Left cardiac atrium (tissue), 4 donors: ENCODE data around the gene H1-8. TPM values are rescaled to one million over a fixed set of nuclear protein-coding genes. Genes with fewer than 3 reads are reported as not detected.

Experiments
- ATAC-seq, 2 donors: fragments of 200-7000 bp; cut with Tn5 transposase; one replicate each; pipeline ENCODE4 v1.9.1; 2020; ENCODE audit warnings: mild to moderate bottlenecking in 2 of 2, moderate library complexity in 2 of 2
- DNase-seq: peaks from one replicate; pipeline ENCODE4 v3.0.0-alpha.2; 2020
- intact Hi-C, 2 donors: fragments of 100-400 bp; cut with DNase I; formaldehyde crosslinking; loops; one replicate each; pipeline versions ENCODE4 v1.14.1 to v1.15.1; 2022 to 2023
- total RNA-seq, 2 donors: library from RNA; stranded (reverse); fragmentation: NEBNext Ultra II Directional; extraction: Animal tissue kit (Norgen Biotek cat#: 25700); gene quantifications; one replicate each; pipeline ENCODE4 v1.2.1, GENCODE V29; 2021
- donor health status: DM: no; HTN: yes; CAD: no.
- donor health status: DM: no; HTN: yes; CAD: no; lungs with severe emphysema.
- donor health status: DM: yes; HTN: yes; CAD: no.
- donor health status: Dilated cardiomyopathy.

The H1-8 gene
- total RNA-seq, 2 donors from 2014 or later: not detected

GRCh38 chr3:129562803-129563202 lies 19.8 kb downstream of the H1-8 start:
- intact Hi-C loops: loop anchor here in 1 of 2 donors (5.0 kb wide), 1 partner anchor 39 kb away; no protein-coding TSS in a partner anchor
- DNase-seq (no peak), ATAC-seq (no peak)

DNA sequence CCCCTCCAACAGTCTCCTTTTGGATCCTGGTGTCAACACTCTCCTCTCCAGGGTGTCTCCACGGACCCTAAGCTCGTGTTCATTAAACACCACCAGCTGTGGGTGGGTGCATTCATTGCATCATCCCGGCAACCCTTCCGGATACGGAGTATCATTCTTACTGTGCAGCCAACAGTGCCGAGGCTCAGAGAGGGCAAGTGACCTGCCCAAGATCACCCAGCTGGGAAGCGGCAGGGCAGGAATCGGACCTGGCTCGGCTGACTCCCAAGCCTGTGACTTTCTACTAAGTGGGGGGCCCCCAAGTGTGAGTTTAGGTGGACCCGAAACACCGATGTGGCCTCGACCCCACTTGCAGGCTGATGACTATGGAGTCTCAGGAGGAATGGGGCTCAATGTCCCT lies 20.4 kb downstream of the H1-8 start:
- no peak for ATAC-seq
- intact Hi-C loops: loop anchor here in 1 of 2 donors (5.0 kb wide), 1 partner anchor 39 kb away; no protein-coding TSS in a partner anchor
- DNase-seq: no peak

- ATAC-seq (peak in 1 of 2 donors; percentile 3), DNase-seq (no peak)
- intact Hi-C loops: loop anchor here in 1 of 2 donors (5.0 kb wide), 1 partner anchor 38 kb away; no protein-coding TSS in a partner anchor
These were observed 21.0 kb downstream of the H1-8 start for GRCh38 chr3:129563850-129564535.

- ATAC-seq: no peak
- no peak for DNase-seq
- intact Hi-C loops: loop anchor here in 1 of 2 donors (5.0 kb wide), 1 partner anchor 37 kb away; no protein-coding TSS in a partner anchor
These were observed 22.1 kb downstream of the H1-8 start for GRCh38 chr3:129564981-129565644.

- ATAC-seq (no peak), DNase-seq (no peak)
- intact Hi-C loops: no loop called here
These were observed 22.9 kb downstream of the H1-8 start for GRCh38 chr3:129565902-129566301.

DNA sequence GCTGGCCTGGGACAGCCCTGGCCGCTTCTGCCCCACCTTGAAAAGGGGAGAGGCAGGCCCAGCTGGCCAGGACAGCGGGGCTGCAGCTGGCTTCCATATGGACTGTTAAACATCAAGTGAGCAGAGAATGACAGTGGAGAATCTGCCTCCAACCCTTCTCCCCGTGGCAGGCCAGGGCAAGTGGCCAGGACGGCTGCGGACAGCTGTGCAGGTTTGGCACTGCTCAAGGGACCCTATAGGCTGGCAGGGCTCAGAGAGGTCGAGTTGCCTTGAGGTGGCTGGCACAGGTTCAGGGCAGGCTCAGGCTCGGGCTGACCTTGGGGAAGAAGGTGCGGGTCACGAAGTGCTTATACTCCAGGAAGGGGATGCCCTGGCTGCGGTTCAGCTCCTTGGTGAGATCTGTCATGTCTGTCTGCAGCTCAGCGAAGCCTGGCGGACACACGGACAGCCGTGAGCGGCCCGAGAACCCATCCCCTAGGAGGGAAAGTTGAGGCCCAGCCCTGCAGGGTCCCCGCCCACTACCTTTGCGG lies 24.3 kb downstream of the H1-8 start:
- peak in 1 of 2 donors; percentile 6 for ATAC-seq
- no peak for DNase-seq
- intact Hi-C loops: no loop called here

DNA sequence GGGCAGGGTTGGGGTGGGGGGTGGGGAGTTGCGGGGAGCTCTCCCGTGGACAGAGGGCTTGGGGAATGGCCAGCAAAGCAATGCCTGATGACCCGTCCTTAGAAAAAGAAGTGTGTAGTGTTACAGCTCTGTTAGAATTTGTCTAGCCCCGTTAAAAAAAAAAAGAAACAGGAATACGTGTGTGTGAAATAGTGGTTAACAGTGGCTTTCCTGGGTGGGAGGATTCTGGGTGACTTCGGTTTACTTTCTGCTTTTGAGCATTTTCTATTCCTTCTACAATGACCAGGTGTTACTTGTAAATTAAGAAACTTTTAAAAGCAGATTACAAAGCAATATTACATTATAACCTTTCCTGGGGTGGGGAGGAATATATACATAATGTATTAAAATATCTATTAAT lies 25.0 kb downstream of the H1-8 start:
- ATAC-seq (no peak), DNase-seq (no peak)
- intact Hi-C loops: no loop called here

- DNase-seq: no peak
- ATAC-seq: no peak
- intact Hi-C loops: no loop called here
These were observed 26.9 kb downstream of the H1-8 start for GRCh38 chr3:129569856-129570255.

DNA sequence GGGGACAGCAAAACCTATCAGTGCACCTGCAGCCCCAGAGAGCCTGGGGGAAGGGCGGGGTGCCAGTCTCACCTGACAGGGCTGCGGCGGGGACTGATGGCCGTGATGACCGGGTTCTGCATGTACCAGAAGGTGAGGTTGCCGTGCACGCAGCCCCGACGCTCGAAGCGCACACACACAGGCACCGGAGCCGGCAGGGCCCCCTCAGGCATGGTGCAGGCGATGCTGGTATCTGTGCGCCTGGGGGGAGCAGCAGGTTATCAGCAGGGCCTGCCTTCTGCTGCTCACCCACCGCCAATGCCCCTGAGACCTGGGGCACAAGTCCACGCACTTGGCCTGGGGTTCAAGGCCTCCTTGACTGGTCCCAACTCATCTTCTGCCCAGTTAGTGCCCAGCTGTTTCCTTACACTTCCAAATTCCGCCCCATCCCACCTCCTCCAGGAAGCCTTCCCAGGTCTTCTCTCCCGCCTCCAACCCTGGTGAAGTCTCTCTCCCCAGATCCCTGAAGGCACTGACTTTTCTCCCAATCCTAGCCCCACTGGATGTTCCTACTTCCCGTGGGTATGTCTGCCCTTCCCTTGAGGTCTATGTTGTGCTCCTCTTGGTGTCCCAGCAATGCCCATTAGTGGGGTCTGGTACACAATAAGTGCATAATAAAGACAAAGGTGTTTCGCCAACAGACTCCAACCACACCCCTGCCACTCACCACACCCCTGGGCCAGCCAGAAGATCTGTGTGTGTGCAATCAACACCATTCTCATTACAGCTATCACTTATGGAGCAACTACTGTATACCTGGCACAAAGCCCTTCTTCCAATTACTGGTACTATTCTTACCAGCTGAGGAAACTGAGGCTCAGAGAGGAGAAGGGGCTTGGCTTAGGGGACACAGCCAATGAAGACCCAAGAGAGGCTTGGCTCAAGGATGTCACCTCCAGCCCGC lies 28.9 kb downstream of the H1-8 start:
- intact Hi-C loops: no loop called here
- no peak for ATAC-seq
- no peak for DNase-seq

- no peak for ATAC-seq
- intact Hi-C loops: no loop called here
- DNase-seq: no peak
These were observed 29.6 kb downstream of the H1-8 start for GRCh38 chr3:129572603-129573002.

- ATAC-seq (no peak), DNase-seq (no peak)
- intact Hi-C loops: no loop called here
These were observed 30.5 kb downstream of the H1-8 start for GRCh38 chr3:129573493-129573892.

DNA sequence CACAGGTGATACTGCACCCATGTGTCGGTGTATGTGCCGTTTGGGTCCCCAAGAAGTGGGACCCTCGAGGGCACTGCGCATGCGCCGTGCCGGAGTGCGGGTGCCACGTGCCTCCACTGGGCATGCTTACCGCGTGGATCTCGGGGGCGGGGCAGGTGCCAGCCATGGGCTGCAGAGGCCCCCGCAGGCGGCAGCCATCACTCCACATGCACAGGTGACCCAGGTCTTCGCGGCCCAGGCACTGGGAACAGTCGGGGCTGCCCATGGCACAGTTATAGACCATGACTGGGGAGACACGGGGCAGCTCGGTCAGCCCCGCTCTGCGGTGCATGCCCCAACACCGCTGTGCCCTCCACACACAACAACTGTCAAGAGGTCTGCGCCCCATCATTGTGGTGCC lies 31.2 kb downstream of the H1-8 start:
- ATAC-seq (no peak), DNase-seq (no peak)
- intact Hi-C loops: no loop called here

DNA sequence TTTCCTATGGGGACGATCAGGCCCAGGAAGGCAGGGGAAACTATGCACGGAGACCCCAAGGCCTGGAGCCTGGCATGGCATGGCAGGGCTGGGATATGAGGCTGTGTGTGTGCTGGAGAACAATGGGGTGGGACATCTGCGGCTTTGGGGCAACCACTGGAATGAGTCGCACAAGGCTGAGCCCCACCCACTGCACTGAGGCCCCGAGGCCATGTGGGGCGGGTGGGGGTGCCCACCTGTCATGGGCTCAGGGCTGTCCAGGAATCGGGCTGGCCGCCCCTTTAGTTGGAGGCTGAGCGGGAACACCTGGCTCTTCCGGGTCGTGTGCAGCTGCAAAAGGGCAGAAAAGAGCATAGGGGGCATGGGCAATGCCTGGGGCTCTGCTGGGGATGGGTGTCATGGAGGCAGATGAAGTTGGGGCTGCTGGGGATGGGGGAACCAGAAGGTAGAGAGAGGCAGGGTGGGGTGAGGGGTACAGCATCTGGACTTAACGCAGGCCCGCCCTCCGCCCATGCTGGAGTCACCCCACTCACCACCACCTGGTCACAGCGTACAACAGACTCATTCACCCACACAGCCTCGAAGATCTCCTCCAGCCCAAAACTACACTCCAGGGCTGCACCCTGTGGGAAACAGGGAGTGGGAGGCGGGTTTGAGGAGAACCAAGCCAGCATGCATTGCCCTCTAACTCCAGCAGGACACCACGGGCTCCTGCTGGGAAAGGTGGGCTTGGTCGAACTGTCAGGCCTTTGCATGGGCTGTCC lies 32.4 kb downstream of the H1-8 start:
- no peak for DNase-seq
- no peak for ATAC-seq
- intact Hi-C loops: no loop called here

DNA sequence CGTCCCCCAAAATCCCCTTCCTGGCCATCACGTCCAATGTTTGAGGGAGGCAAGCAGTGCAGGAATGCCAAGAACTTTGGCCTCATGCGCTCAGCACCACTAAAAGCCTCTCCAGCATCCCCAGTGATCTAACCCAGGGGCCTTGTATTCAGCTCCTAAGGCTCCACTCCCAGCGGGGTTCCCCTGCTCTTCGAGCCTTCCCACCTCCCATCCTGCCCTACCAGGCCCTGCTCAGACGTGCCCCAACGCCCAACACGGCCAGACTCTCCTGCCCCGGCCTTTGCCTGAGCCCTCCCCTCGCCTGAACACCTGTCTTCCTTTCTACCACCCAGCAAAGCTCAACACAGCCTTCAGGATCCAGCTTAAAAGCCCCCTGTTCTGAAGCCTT lies 33.0 kb downstream of the H1-8 start:
- ATAC-seq (no peak), DNase-seq (no peak)
- intact Hi-C loops: no loop called here

GRCh38 chr3:129576514-129577352 lies 33.8 kb downstream of the H1-8 start:
- ATAC-seq: peak; percentile 38 to 54
- no peak for DNase-seq
- intact Hi-C loops: no loop called here

GRCh38 chr3:129577366-129577765 lies 34.4 kb downstream of the H1-8 start:
- ATAC-seq (peak; percentile 25 to 40), DNase-seq (peak; percentile 60)
- intact Hi-C loops: no loop called here

GRCh38 chr3:129577925-129578786 lies 35.2 kb downstream of the H1-8 start:
- DNase-seq: no peak
- intact Hi-C loops: no loop called here
- ATAC-seq: peak; percentile 47 to 64
